Nephron (organoid): ENCODE measurements around the gene SPRY4.

Experiments used
- H3K27ac Mint-ChIP-seq, 3 experiments: 2 replicates each; pipeline ENCODE4 v1.8.0; 2020; ENCODE audit warnings: mixed read lengths in 3 of 3, mild to moderate bottlenecking in 2 of 3, moderate library complexity in 1 of 3
- H3K27me3 Mint-ChIP-seq: 2 replicates; pipeline ENCODE4 v1.8.0; 2021; ENCODE audit warnings: low read depth, mild to moderate bottlenecking, moderate library complexity, mixed read lengths
- H3K36me3 Mint-ChIP-seq: 2 replicates; pipeline ENCODE4 v1.8.0; 2020; ENCODE audit warnings: low read depth, mixed read lengths
- H3K4me1 Mint-ChIP-seq: 2 replicates; pipeline ENCODE4 v1.8.0; 2020; ENCODE audit warnings: mixed read lengths
- H3K4me3 Mint-ChIP-seq, 3 experiments: 2 replicates each; pipeline ENCODE4 v1.8.0; 2020; ENCODE audit warnings: mild to moderate bottlenecking in 3 of 3, mixed read lengths in 3 of 3, moderate library complexity in 2 of 3
- H3K9me3 Mint-ChIP-seq: 2 replicates; pipeline ENCODE4 v1.8.0; 2020; ENCODE audit warnings: mixed read lengths
- TF ChIP-seq, protein P1 (sequence below), 3 experiments: fragments of 200-600 bp; sonication (generic); IDR thresholded peaks; one replicate each; pipeline ENCODE4 v1.5.0; 2021; ENCODE audit warnings: antibody characterized with exemption in 3 of 3; ENCODE audit not compliant: unreplicated experiment in 3 of 3

SPRY4 gene

DNA sequence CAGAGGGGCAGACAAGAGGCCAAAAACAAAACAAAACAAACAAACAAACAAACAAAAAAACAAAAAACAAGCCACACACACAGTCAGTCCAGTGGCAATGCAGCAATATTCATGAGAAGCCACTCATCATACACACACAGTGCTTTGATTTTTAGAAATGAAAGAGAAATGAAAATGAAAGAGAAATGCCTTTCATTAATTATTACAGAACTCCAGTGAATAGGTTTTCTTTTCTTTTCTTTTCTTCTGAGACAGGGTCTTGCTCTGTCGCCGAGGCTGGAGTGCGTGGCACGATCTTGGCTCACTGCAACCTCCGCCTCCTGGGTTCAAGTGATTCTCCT, 36.9 kb downstream of the SPRY4 start:
- TF ChIP-seq, protein P1, sequence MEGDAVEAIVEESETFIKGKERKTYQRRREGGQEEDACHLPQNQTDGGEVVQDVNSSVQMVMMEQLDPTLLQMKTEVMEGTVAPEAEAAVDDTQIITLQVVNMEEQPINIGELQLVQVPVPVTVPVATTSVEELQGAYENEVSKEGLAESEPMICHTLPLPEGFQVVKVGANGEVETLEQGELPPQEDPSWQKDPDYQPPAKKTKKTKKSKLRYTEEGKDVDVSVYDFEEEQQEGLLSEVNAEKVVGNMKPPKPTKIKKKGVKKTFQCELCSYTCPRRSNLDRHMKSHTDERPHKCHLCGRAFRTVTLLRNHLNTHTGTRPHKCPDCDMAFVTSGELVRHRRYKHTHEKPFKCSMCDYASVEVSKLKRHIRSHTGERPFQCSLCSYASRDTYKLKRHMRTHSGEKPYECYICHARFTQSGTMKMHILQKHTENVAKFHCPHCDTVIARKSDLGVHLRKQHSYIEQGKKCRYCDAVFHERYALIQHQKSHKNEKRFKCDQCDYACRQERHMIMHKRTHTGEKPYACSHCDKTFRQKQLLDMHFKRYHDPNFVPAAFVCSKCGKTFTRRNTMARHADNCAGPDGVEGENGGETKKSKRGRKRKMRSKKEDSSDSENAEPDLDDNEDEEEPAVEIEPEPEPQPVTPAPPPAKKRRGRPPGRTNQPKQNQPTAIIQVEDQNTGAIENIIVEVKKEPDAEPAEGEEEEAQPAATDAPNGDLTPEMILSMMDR (IDR thresholded peaks at IDR 0.05; ENCODE audit: unreplicated experiment in 3 of 3): no peak
- Mint-ChIP-seq H3K4me3 (no peak overlapping the region), H3K9me3 (no peaks in the 10 kb centered on the region), H3K27me3 (no peaks in the 10 kb centered on the region), H3K36me3 (no peaks in the 10 kb centered on the region), H3K27ac (peak overlapping the region; percentile 58 to 84 (median 77)), H3K4me1 (peaks cover 29% of the 10 kb centered on the region)

DNA sequence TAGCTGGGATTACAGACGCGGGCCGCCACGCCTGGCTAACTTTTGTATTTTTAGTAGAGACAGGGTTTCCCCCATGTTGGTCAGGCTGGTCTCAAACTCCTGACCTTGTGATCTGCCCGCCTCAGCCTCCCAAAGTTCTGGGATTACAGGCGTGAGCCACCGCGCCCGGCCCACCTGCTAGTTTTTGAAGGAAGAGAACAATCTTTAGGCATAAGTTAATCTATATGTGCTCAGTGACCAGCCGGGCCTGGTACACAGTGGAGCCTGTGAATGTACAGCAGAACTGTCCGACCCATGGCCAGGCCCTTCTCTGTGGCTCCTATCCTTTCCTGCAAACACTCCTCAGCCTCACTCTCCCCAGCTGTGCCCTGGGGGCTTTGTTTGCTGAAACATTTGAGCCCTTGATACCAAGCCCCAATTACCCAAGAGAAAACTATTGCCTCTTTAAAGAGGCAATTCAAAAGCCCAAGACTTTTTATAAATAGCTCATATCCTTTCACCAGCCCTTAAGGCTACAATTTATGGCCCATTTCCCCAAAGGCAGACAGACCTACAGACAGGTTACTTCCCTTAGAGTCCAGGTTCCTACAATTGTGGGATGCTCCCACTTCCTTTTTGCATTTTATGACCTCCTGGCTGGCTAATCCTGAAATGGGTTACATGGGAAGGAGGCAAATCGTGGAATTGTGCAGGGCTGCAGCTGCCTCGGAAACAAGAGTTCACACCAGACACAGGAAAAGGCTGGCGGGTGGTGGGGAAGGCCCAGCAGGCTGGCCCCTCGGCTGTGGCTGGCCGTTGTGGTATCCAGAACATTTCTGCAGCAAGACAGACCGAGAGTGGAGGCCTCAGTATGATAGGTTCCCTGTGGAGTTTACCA, 37.5 kb downstream of the SPRY4 start:
- no peaks in the 10 kb centered on the region for H3K36me3 Mint-ChIP-seq

DNA sequence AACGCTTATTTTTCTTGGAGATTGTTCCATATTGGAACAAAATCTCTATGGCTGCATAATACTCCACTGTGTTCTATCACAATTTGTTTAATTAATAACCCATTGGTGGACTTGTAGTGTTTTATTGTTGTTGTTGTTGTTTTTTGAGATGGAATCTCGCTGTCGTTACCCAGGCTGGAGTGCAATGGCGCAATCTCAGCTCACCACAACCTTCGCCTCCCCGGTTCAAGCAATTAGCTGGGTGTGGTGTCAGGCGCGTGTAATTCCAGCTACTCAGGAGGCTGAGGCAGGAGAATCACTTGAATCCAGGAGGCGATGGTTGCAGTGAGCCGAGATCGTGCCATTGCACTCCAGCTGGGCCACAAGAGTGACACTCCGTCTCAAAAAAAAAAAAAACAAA, 38.7 kb downstream of the SPRY4 start:
- TF ChIP-seq, protein P1 (IDR thresholded peaks at IDR 0.05; ENCODE audit: unreplicated experiment in 3 of 3): no peak
- Mint-ChIP-seq H3K4me1 (peaks cover 34% of the 10 kb centered on the region), H3K27me3 (no peaks in the 10 kb centered on the region), H3K9me3 (no peaks in the 10 kb centered on the region), H3K27ac (peak overlapping the region in 1 of 3 experiments; percentile 71), H3K36me3 (no peaks in the 10 kb centered on the region), H3K4me3 (no peak overlapping the region)

More for the DNA sequence above, 37.5 kb downstream of the SPRY4 start:
- TF ChIP-seq, protein P1 (IDR thresholded peaks at IDR 0.05; ENCODE audit: unreplicated experiment in 3 of 3): no peak
- no peak overlapping the region for H3K4me3 Mint-ChIP-seq
- no peaks in the 10 kb centered on the region for H3K27me3 Mint-ChIP-seq
- H3K27ac Mint-ChIP-seq: peak overlapping the region; percentile 58 to 84 (median 77)
- H3K4me1 Mint-ChIP-seq: peaks cover 29% of the 10 kb centered on the region
- no peaks in the 10 kb centered on the region for H3K9me3 Mint-ChIP-seq

DNA sequence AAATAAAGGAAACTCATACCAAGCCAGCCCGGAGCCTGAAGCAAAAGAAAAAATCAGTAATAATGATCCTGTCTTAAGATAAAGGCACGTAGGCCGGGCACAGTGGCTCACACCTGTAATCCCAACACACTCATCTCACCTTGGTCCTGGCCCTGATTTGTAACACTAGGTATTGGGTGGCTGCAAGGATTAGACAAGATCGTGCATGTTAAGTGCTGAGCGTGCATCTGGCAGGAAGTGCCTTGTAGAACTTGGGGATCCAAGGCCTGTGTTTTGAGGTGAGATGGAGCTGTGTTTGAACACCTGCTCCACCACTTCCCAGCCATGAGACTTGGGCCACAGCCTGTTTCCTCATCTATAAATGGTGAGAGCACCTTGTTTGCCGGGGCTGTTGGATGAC, 41.5 kb downstream of the SPRY4 start:
- peaks cover 37% of the 10 kb centered on the region for H3K4me1 Mint-ChIP-seq
- H3K4me3 Mint-ChIP-seq: no peak overlapping the region
- H3K27me3 Mint-ChIP-seq: no peaks in the 10 kb centered on the region
- no peak overlapping the region for H3K27ac Mint-ChIP-seq
- TF ChIP-seq, protein P1 (IDR thresholded peaks at IDR 0.05; ENCODE audit: unreplicated experiment in 3 of 3): no peak
- H3K36me3 Mint-ChIP-seq: no peaks in the 10 kb centered on the region
- no peaks in the 10 kb centered on the region for H3K9me3 Mint-ChIP-seq

DNA sequence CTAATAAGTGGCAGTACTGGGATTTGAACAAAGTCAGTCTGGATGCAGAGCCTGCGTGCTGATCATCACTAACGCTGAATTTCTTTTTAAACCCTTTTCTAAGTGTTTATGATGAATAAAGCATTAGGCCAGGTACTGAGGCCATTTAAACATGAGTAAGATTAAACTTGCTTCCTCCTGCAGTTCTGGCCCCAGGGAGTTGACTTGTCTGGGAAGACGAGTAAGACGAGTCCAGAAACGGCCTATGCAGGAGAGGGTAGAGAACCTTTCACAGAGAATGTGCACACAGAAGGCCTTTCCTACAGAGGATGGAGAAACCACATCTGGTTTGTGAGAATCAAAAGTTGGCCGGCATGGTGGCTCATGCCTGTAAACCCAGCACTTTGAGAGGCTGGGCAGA, 42.9 kb downstream of the SPRY4 start:
- Mint-ChIP-seq H3K27me3 (no peaks in the 10 kb centered on the region), H3K4me3 (no peak overlapping the region), H3K36me3 (no peaks in the 10 kb centered on the region), H3K27ac (peak overlapping the region in 2 of 3 experiments; percentile 27 to 98), H3K9me3 (no peaks in the 10 kb centered on the region), H3K4me1 (peaks cover 35% of the 10 kb centered on the region)
- TF ChIP-seq, protein P1 (IDR thresholded peaks at IDR 0.05; ENCODE audit: unreplicated experiment in 3 of 3): no peak

DNA sequence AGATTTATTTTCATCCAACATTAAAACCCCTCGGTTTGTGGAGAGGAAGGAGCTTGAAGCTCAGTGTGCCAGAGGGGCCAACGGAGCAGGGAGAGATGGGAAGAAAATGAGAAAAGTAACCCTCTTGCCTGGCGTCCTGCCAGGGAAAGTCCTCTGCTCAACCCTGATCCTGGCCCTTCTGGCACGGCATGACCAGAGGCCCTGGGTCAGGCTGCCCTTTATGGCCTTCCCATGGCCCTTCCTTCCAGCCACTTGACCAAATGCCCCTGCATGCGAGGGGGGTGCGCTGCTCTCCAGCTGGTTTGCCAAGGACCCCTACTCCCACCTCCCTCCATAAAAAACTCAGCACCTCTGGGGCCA, 43.8 kb downstream of the SPRY4 start:
- Mint-ChIP-seq H3K27ac (peak overlapping the region; percentile 61 to 98 (median 96)), H3K4me3 (no peak overlapping the region), H3K9me3 (no peaks in the 10 kb centered on the region), H3K36me3 (no peaks in the 10 kb centered on the region), H3K4me1 (peaks cover 35% of the 10 kb centered on the region), H3K27me3 (no peaks in the 10 kb centered on the region)
- TF ChIP-seq, protein P1 (IDR thresholded peaks at IDR 0.05; ENCODE audit: unreplicated experiment in 3 of 3): no peak
